GM23338 (cell line): ENCODE data around the gene SLC39A11. TPM values are rescaled to one million over a fixed set of nuclear protein-coding genes. Genes with fewer than 3 reads are reported as not detected.

Experiments
- ATAC-seq: fragments of 200-7000 bp; cut with Tn5 transposase; 3 replicates; pipeline ENCODE4 v1.9.1; 2020
- DNase-seq: peaks from one replicate; pipeline ENCODE4 v3.0.0-alpha.2; 2015; ENCODE audit warnings: low spot score
- H2AFZ ChIP-seq: fragments of 200-600 bp; sonication (generic); 2 replicates; pipeline ENCODE4 v1.8.0; 2016; ENCODE audit warnings: antibody characterized with exemption, mild to moderate bottlenecking, moderate library complexity
- H3F3A ChIP-seq: fragments of 200-600 bp; sonication (generic); replicated peaks from 2 replicates; pipeline ENCODE4 v1.8.0; 2017; ENCODE audit warnings: antibody characterized with exemption, mixed run types, low read depth
- H3K27ac ChIP-seq: fragments of 200-600 bp; sonication (generic); 2 replicates; pipeline ENCODE4 v1.6.1; 2016; ENCODE audit warnings: low read depth
- H3K27me3 ChIP-seq: fragments of 200-600 bp; sonication (generic); 2 replicates; pipeline ENCODE4 v1.8.0; 2016; ENCODE audit warnings: mild to moderate bottlenecking, mixed run types, moderate library complexity; ENCODE audit not compliant: insufficient read depth
- H3K36me3 ChIP-seq: fragments of 200-600 bp; sonication (generic); 2 replicates; pipeline ENCODE4 v1.8.0; 2016; ENCODE audit warnings: mild to moderate bottlenecking; ENCODE audit not compliant: insufficient read depth
- H3K4me1 ChIP-seq: fragments of 200-600 bp; sonication (generic); 2 replicates; pipeline ENCODE4 v1.8.0; 2016; ENCODE audit warnings: mild to moderate bottlenecking, moderate library complexity; ENCODE audit not compliant: insufficient read depth
- H3K4me2 ChIP-seq: fragments of 200-600 bp; sonication (generic); 2 replicates; pipeline ENCODE4 v1.7.1; 2017; ENCODE audit warnings: mixed run types
- H3K4me3 ChIP-seq: fragments of 200-600 bp; sonication (generic); 2 replicates; pipeline ENCODE4 v1.6.1; 2016; ENCODE audit warnings: mixed run types
- H3K79me2 ChIP-seq: fragments of 200-600 bp; sonication (generic); replicated peaks from 2 replicates; pipeline ENCODE4 v1.8.0; 2017; ENCODE audit warnings: mild to moderate bottlenecking; ENCODE audit not compliant: insufficient read depth
- H3K9me2 ChIP-seq: fragments of 200-600 bp; sonication (generic); 2 replicates; pipeline ENCODE4 v1.8.0; 2017; ENCODE audit not compliant: insufficient read depth
- H4K20me1 ChIP-seq: fragments of 200-600 bp; sonication (generic); replicated peaks from 2 replicates; pipeline ENCODE4 v1.8.0; 2017; ENCODE audit warnings: mild to moderate bottlenecking; ENCODE audit not compliant: insufficient read depth
- H3K27ac Mint-ChIP-seq: 2 replicates; pipeline ENCODE4 v1.8.0; 2020; ENCODE audit warnings: inconsistent platforms, mild to moderate bottlenecking, moderate library complexity, mixed read lengths
- H3K27me3 Mint-ChIP-seq: 3 replicates; pipeline ENCODE4 v1.8.0; 2022; ENCODE audit warnings: low read depth, mild to moderate bottlenecking, moderate library complexity, mixed read lengths, inconsistent platforms; ENCODE audit not compliant: insufficient read depth, poor library complexity
- H3K36me3 Mint-ChIP-seq: 3 replicates; pipeline ENCODE4 v1.8.0; 2021; ENCODE audit warnings: low read depth, mild to moderate bottlenecking, inconsistent platforms, moderate library complexity, mixed read lengths
- H3K4me1 Mint-ChIP-seq: 3 replicates; pipeline ENCODE4 v1.8.0; 2020; ENCODE audit warnings: mild to moderate bottlenecking, inconsistent platforms, mixed read lengths
- H3K4me3 Mint-ChIP-seq: 3 replicates; pipeline ENCODE4 v1.8.0; 2021; ENCODE audit warnings: moderate library complexity, mild to moderate bottlenecking, inconsistent platforms, mixed read lengths
- H3K9me3 Mint-ChIP-seq: 3 replicates; pipeline ENCODE4 v1.8.0; 2020; ENCODE audit warnings: moderate library complexity, mild to moderate bottlenecking, inconsistent platforms, mixed read lengths
- CREB1 ChIP-seq: fragments of 250-450 bp; sonication (Bioruptor Pico); IDR thresholded peaks from 2 replicates; pipeline ENCODE4 v1.5.0; 2020; ENCODE audit warnings: low read depth, mild to moderate bottlenecking, moderate library complexity
- ETS1 ChIP-seq: IDR thresholded peaks from 2 replicates; pipeline ENCODE4 v1.6.1; 2016; ENCODE audit warnings: antibody characterized with exemption
- EZH2phosphoT487 ChIP-seq: fragments of 200-600 bp; sonication (generic); IDR thresholded peaks from one replicate; pipeline ENCODE4 v1.8.1; 2018; ENCODE audit warnings: antibody characterized with exemption; ENCODE audit not compliant: unreplicated experiment
- JUNB ChIP-seq: IDR thresholded peaks from one replicate; pipeline ENCODE4 v1.6.1; 2016; ENCODE audit warnings: antibody characterized with exemption; ENCODE audit not compliant: unreplicated experiment
- NANOG ChIP-seq: IDR thresholded peaks from 2 replicates; pipeline ENCODE4 v1.6.1; 2016; ENCODE audit warnings: antibody characterized with exemption, borderline replicate concordance
- POLR2AphosphoS5 ChIP-seq: IDR thresholded peaks from 2 replicates; pipeline ENCODE4 v1.6.1; 2016; ENCODE audit warnings: antibody characterized with exemption, low read depth
- REST ChIP-seq: IDR thresholded peaks from one replicate; pipeline ENCODE4 v1.6.1; 2018; ENCODE audit warnings: antibody characterized with exemption; ENCODE audit not compliant: unreplicated experiment
- STAT1 ChIP-seq: IDR thresholded peaks from one replicate; pipeline ENCODE4 v1.6.1; 2016; ENCODE audit warnings: antibody characterized with exemption; ENCODE audit not compliant: unreplicated experiment
- ZNF114 ChIP-seq: fragments of 250-450 bp; sonication (Bioruptor Pico); IDR thresholded peaks from 2 replicates; pipeline ENCODE4 v1.5.0; 2020; ENCODE audit warnings: mild to moderate bottlenecking, moderate library complexity
- ZNF331 ChIP-seq: fragments of 250-450 bp; sonication (Bioruptor Pico); IDR thresholded peaks from 2 replicates; pipeline ENCODE4 v1.5.0; 2020; ENCODE audit warnings: low read depth, mild to moderate bottlenecking, moderate library complexity
- ZNF462 ChIP-seq: fragments of 250-450 bp; sonication (Bioruptor Pico); IDR thresholded peaks from 2 replicates; pipeline ENCODE4 v1.5.0; 2020; ENCODE audit warnings: mild to moderate bottlenecking, moderate library complexity
- polyA plus RNA-seq: library from polyadenylated mRNA; unstranded; fragments of >200 nt; fragmentation: Nextera tagmentation; extraction: Ambion mirVana; gene quantifications from 2 replicates; pipeline ENCODE4 v1.2.1, GENCODE V29; 2016
- total RNA-seq: library from RNA; depleted of rRNA; stranded (reverse); fragments of >200 nt; shearing (Covaris generic); gene quantifications from 2 replicates; pipeline ENCODE4 v1.2.3, GENCODE V29; 2014

Gene SLC39A11
- total and polyA plus RNA-seq, 2 experiments from 2014 or later, result 10.8 to 18.1 TPM

- TF ChIP-seq ZNF331 (CRISPR knock-in tag) (no peak), ZNF114 (CRISPR knock-in tag) (no peak), POLR2AphosphoS5 (no peak), NANOG (no peak), ZNF462 (CRISPR knock-in tag) (no peak), CREB1 (CRISPR knock-in tag) (no peak)
- Mint-ChIP-seq H3K9me3 (peaks cover 3% of the 10 kb centered on the region; the same call in 1 of the 3 replicates), H3K27ac (no peak overlapping the region), H3K4me1 (peaks cover 4% of the 10 kb centered on the region), H3K4me3 (no peak overlapping the region), H3K36me3 (no peaks in the 10 kb centered on the region), H3K27me3 (peaks cover 6% of the 10 kb centered on the region)
- no peaks in the 10 kb centered on the region for H3K36me3 ChIP-seq
- no peak overlapping the region for H3K4me3 ChIP-seq
- H4K20me1 ChIP-seq, result no peaks in the 10 kb centered on the region
- H2AFZ ChIP-seq, result no peak overlapping the region
- H3K27me3 ChIP-seq, result no peaks in the 10 kb centered on the region
- no peak for ATAC-seq
- no peaks in the 10 kb centered on the region for H3K4me1 ChIP-seq
- no peaks in the 10 kb centered on the region for H3K79me2 ChIP-seq
- H3K27ac ChIP-seq, result no peak overlapping the region
- no peak overlapping the region for H3K4me2 ChIP-seq
- no peak for DNase-seq
- no peaks in the 10 kb centered on the region for H3F3A ChIP-seq
- H3K9me2 ChIP-seq, result no peaks in the 10 kb centered on the region
Observed at GRCh38 chr17:73101031-73101430, 8.5 kb upstream of the SLC39A11 start.

GRCh38 chr17:73100363-73100762 is 7.9 kb upstream of the SLC39A11 start:
- Histone ChIP-seq H3K36me3 (no peaks in the 10 kb centered on the region), H3K4me3 (no peak overlapping the region), H3K9me2 (no peaks in the 10 kb centered on the region), H4K20me1 (no peaks in the 10 kb centered on the region), H3F3A (no peaks in the 10 kb centered on the region), H3K4me2 (no peak overlapping the region), H3K27ac (no peak overlapping the region), H3K27me3 (no peaks in the 10 kb centered on the region), H2AFZ (no peak overlapping the region), H3K4me1 (no peaks in the 10 kb centered on the region), H3K79me2 (no peaks in the 10 kb centered on the region)
- Mint-ChIP-seq H3K4me1 (peaks cover 4% of the 10 kb centered on the region), H3K27ac (no peak overlapping the region), H3K27me3 (peaks cover 6% of the 10 kb centered on the region), H3K36me3 (no peaks in the 10 kb centered on the region), H3K9me3 (peaks cover 3% of the 10 kb centered on the region; the same call in 1 of the 3 replicates), H3K4me3 (no peak overlapping the region)
- DNase-seq, result no peak
- no peak for ATAC-seq
- no peak for TF ChIP-seq ETS1
- TF ChIP-seq EZH2phosphoT487, result no peak
- no peak for TF ChIP-seq POLR2AphosphoS5
- TF ChIP-seq REST, result no peak
- TF ChIP-seq JUNB, result no peak
- no peak for TF ChIP-seq NANOG
- no peak for TF ChIP-seq STAT1
